CD4-positive, alpha-beta T cell treated with Interleukin-15 for 4 hours (primary cell): ENCODE measurements around the gene RAB31.

ENCODE experiments used
- DNase-seq: peaks from one replicate; pipeline ENCODE4 v3.0.0-alpha.2; 2020; ENCODE audit warnings: low spot score

The RAB31 gene

GRCh38 chr18:9738266-9738969 is 30.3 kb downstream of the RAB31 start:
- DNase-seq = no peak

DNA sequence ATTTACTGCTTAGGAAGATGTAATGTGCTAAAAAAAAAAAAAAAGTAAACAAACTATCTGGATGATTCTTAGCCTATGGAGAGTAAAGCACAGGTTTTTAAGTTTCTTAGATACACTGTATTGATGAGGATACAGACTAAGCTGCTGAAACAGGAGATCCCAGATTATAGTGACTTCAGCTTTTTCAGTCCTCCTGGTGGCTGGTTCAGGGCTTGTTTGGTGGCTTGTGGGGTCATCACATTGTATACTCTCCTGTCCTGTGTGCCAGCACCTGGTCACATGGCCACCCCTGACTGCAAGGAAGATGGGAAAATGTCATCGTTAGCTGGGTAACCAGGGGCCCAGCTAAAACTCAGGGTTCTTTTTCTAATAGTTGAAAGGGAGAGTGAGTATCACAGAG is 31.4 kb downstream of the RAB31 start:
- no peak for DNase-seq

DNA sequence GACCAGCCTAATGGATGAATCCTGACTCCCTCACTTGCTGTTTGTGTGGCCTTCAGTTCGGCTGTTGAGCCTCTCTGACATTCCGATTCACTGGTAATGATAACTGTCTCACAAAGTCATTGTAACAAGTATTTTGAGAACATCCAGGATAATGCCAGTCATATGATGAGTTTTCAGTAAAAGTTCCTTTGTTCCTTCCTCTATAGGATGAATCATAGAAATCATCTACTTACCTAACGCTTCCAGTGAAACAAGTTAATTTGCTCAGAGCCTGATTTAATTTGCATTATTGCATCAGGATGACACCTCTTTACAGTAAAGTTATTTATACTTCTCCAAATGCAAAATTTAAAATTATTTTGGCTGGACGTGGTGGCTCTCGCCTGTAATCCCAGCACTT is 32.0 kb downstream of the RAB31 start:
- no peak for DNase-seq

GRCh38 chr18:9741406-9741792 is 33.3 kb downstream of the RAB31 start:
- DNase-seq = no peak

GRCh38 chr18:9741793-9742523 is 33.9 kb downstream of the RAB31 start:
- DNase-seq = no peak

DNA sequence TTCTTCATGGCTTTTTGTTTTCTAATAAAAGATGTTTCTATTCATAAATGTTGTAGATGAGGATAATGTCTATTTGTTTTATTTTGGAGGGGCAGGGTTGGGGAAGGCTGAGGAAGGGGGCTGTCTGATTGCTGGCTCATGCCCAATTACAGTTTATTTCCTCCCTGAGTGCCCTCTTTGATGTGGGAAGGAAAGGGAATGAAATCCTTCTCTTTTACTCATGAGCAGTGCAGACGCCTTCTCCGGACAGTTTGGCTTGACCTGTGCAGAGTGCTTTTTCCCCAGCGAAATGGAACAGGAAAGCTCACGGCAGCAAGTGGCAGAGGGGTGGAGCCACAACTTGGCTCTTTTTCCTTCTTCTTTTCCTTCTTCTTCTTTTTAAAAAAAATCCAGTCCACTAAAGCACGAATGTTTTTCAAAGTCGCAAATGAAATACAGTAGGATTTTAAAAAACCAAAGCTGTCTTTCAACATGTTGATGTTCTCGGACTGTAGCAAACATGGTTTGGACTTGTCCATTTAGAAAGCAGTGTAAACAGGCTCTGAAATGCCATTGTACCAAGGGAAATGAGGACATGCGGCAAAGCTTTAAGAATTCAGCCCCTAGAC is 34.5 kb downstream of the RAB31 start:
- no peak for DNase-seq

DNA sequence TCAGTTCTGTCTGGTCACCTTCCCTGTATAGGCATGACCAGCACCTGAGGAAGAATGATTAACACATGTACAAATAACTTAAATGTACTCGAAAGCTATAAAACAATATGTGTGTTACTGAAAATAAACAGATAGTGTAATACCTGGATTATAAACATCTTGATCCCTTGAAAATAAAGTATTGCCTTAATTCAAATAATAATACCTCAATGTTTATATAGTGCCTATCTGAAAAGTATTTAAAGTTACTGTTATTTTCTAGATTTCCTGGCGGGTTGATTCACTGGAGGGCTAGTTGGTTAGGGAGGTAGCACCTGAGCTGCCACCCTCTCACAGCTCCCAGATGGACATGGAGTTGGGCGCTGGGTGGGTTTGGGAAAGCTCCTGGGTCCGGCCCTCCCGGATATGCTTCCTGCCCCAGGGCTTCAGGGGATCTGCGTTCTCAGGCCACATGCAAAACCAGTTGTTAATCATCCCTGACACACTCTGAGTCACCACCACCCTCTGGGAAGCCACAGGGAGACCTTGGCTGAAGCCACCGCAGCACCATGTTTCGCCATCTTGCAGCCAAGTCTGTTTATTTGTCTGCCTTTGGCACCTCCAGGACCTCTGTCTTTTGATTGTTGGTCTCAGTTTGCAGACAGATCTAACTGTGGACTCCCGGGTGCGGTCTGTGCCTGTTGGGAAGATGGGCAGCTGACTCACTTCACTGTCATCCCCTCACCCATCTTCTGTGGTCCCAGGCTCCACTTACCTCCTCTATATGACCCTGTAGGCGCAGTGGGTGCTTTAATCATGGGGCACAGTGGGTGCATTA is 35.3 kb downstream of the RAB31 start:
- DNase-seq = no peak

- no peak for DNase-seq
Observed at GRCh38 chr18:9746958-9747357, 38.9 kb downstream of the RAB31 start.

- no peak for DNase-seq
Observed at GRCh38 chr18:9749611-9750010, 41.5 kb downstream of the RAB31 start.

- no peak for DNase-seq
Observed at GRCh38 chr18:9750112-9750511, 42.0 kb downstream of the RAB31 start.

DNA sequence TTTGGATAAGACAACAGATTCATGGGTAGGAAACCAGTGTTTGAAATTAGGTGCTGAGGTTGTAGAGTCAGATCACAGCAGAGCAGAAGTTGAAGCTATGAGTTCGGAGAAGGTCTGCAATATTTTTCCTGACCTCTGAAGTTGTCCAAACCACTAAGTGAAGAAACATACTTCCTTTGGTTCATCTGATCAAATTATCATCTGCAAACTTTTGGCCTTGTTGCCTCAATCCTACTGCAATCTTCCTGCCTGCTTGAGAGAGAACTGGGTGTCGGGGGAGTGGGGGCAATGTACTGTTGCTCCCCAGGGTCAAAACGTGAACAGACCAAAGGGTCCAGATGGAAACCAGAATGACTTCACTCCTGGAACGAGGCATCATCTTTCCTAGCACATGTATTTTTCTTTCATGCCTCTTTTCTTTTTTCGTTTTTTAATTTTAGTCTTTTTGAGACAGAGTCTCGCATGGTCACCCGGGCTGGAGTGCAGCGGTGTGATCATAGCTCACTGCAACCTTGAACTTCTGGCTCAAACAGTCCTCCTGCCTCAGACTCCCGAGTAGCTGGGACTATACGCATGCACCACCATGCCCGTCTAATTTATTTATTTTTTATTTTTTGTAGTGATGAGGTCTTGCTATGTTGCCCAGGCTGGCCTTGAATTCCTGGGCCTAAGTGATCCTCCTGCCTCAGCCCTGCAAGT is 42.7 kb downstream of the RAB31 start:
- no peak for DNase-seq

DNA sequence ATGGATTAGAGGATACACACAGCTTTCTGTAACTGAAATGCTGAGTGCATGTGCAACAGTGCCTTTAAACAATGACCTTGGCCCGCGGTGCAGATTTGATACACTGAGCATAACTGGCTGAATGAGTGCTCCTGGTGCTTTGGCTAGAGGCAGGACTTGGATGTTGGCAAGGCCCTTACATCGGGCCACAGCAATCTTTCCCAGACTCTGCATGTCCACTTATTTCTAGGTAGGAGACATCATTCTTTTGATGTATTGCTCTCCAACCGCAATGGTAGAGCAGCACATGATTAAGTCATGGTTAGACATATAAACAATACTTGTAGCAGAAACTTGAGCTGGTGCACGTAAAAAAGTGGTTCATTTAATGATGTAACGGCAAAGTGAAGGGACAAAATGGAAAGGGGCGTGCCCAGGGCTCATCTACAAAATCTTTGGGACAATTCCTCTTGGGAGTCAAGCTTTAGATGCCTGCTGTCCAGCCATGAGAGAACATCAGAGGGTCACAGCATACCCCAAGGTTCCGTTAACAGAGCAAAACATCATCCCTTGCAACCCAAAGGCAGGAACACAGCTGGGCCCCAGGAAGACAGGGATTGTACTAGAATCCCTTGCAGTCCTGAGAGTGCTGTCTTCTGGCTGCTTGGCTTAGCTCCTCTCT is 43.4 kb downstream of the RAB31 start:
- DNase-seq = no peak

GRCh38 chr18:9753846-9754245 is 45.7 kb downstream of the RAB31 start:
- DNase-seq = no peak

DNA sequence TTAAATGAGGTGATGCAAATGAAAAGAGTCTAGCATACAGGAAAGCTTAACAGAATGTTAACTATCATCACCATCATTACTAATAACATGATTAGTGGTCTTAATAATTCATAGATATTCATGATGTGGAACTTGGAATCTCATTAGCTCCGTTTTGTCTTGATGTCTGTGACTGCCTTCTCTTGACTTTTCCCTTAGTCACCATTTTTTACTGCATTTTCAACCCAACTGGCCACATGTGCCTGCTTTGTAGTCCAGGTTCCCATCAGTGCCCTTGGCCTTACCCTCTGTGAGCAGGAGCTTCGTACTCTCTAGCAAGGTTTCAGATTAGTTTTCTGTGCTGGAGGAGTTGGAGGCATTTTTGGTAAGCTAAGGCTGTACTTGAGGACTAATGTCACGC is 47.0 kb downstream of the RAB31 start:
- DNase-seq = no peak

GRCh38 chr18:9755615-9756014 is 47.5 kb downstream of the RAB31 start:
- no peak for DNase-seq

- DNase-seq = no peak
Observed at GRCh38 chr18:9756271-9756932, 48.3 kb downstream of the RAB31 start.

DNA sequence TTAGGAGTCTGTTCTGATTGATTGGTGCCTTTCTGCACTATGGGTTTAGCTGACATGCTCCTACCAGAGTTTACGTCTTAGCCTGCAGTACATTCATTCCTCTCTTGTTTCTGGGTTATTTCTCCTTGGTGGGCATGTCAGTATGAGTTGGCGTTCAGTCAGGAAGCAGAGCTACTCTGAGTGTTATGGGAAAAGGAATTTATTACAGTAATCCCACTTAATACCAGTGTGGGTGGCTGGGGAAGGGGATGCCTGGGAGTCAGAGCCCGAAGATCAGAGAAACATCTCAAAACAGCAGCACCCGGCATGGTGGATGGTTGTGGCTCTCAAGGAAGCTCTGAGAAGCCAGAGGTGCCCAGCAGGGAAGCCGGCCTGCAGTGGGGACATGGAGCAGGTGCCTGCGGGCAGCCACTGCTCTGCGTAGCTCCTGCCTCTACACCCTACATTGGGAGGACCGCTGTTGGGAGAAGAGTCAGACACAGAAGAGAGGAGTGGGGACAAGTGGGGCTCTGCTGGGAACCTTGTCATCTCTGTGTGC is 48.9 kb downstream of the RAB31 start:
- no peak for DNase-seq

- DNase-seq = no peak
Observed at GRCh38 chr18:9757827-9758621, 49.9 kb downstream of the RAB31 start.

GRCh38 chr18:9758624-9759075 is 50.5 kb downstream of the RAB31 start:
- DNase-seq = no peak

GRCh38 chr18:9760641-9761040 is 52.5 kb downstream of the RAB31 start:
- DNase-seq = no peak
